ENCODE results near the gene NIPAL4. TPM values are rescaled to one million over a fixed set of nuclear protein-coding genes. Genes with fewer than 3 reads are reported as not detected.

NIPAL4 gene
- total RNA-seq, 1 donor from 2014 or later, result under 0.01 TPM

DNA sequence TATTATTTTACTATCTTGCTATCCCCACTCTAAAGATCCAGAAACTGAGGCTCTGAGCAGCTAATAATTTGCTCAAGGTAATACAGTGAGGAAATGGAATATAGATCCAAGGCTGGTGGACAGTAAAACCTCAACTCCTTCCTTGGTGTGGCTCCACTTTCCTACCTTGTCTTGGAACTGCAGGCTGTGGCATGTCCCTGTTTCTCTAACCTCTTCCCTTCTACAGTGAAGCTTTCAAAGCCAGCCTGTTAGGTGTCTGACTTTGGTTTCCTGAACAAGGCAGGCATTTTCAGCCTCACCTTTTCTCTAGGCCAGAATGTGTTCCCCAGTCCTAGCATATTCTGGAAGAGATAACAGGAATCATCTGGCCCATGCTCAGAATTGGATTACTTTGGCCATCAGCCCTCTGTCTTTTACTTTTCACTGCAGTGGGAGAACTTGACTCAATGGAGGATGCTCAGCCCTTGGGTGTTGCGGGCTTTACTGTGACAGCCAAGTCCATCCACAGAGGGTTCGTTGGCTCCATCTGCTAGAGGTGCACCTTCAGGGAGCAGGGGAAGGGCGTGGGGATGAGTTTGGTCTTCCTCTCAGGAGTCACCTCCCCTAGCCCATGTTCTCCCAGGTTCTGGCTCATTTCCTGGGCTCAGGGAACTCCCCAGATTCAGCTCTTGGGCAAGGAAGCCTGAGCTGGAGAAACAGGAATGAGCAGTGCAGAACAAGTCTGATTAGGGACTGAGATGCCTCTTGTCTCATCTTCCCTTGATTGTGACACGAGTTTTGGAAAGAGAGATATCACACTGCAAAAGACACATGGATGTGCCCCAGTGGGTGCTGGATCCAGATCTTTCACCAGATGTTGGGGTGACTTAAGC, 1.1 kb downstream of the NIPAL4 start:
- Histone ChIP-seq H3K4me1 (ENCODE audit: control insufficient read depth in 3 of 3, insufficient read depth in 3 of 3, low read length in 3 of 3) (peaks cover 8 to 18% (median 10%) of the 10 kb centered on the region in 3 donors), H3K27ac (ENCODE audit: low read depth, low read length) (no peak overlapping the region), H3K36me3 (ENCODE audit: control insufficient read depth in 3 of 3, insufficient read depth in 3 of 3, low read length in 3 of 3) (no peaks in the 10 kb centered on the region)

DNA sequence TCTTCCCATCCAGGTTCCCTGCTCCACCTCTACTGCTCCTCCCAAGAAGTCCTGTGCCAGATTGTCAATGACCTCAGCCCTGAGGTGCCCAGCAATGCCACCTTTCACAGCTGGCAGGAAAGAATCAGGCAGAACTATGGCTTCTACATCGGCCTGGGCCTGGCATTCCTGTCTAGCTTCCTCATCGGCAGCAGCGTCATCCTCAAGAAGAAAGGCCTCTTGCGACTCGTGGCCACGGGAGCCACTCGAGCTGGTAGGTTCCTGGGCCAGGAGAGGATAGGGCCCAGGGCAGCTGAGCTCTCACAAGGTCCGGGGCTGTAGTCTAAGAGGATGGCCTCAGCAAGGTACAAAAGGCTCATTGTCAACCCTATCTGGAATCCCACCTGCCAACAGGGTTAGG, 3.1 kb downstream of the NIPAL4 start:
- H3K27ac ChIP-seq (ENCODE audit: low read depth, low read length), result no peak overlapping the region
- H3K27me3 ChIP-seq (ENCODE audit: control insufficient read depth in 3 of 3, insufficient read depth in 3 of 3, low read length in 3 of 3), result peaks cover 7 to 31% (median 17%) of the 10 kb centered on the region in 3 donors
- H3K36me3 ChIP-seq (ENCODE audit: control insufficient read depth in 3 of 3, insufficient read depth in 3 of 3, low read length in 3 of 3), result no peaks in the 10 kb centered on the region
- H3K4me1 ChIP-seq (ENCODE audit: control insufficient read depth in 3 of 3, insufficient read depth in 3 of 3, low read length in 3 of 3), result peaks cover 8 to 18% (median 10%) of the 10 kb centered on the region in 3 donors
- H3K4me3 ChIP-seq (ENCODE audit: low read length in 3 of 3), result no peak overlapping the region
- H3K9ac ChIP-seq (ENCODE audit: low read depth in 1 of 3, low read length in 3 of 3), result no peak overlapping the region
- H3K9me3 ChIP-seq (ENCODE audit: control insufficient read depth in 3 of 3, low read length in 3 of 3), result no peaks in the 10 kb centered on the region

More for the DNA sequence above, 1.1 kb downstream of the NIPAL4 start:
- H3K9ac ChIP-seq (ENCODE audit: low read depth in 1 of 3, low read length in 3 of 3), result no peak overlapping the region
- no peaks in the 10 kb centered on the region for H3K9me3 ChIP-seq (ENCODE audit: control insufficient read depth in 3 of 3, low read length in 3 of 3)
- peaks cover 7 to 36% (median 17%) of the 10 kb centered on the region in 3 donors for H3K27me3 ChIP-seq (ENCODE audit: control insufficient read depth in 3 of 3, insufficient read depth in 3 of 3, low read length in 3 of 3)
- no peak overlapping the region for H3K4me3 ChIP-seq (ENCODE audit: low read length in 3 of 3)

DNA sequence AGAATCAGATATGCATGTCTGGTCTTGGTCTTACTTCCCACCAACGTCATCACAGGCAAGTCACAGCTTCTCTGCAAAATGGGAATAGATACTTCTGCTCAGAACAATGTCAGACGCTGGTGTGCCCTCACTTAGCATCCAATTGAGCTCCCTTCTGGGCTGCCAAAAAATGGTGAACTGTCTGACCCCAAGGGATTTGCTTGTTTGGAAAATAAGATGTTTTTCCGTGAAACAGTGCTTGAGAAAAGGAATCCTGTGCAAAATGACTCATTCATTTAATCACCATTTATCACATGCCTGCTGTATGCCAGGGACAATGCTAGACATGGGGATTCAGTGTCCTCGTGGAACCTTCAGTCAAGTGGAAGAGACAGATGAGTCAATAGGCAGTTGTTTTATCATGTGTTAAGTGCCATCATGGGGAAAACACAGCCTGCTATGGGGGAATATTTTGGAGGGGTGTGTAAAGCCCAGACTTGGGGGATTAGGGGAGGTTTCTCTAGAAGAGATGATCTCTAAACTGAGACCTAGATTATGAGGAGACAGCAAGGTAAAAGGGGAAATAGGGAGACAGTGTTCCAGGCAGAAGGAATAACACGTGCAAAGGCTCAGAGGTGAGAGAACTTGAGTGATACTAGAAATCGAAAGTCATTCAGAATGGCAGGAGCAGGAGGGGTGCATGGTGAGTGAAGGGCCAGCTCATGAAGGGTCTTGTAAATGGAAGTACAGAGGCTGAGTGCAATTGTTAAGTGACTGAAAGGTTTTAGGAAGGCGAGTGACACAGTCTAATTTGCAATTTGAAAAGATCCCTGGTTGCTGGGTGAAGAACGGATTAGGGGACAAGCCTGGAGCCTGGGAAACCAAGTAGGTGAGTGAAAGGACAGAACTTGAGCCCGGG, 3.9 kb downstream of the NIPAL4 start:
- Histone ChIP-seq H3K4me1 (ENCODE audit: control insufficient read depth in 3 of 3, insufficient read depth in 3 of 3, low read length in 3 of 3) (peaks cover 8 to 18% (median 10%) of the 10 kb centered on the region in 3 donors), H3K27ac (ENCODE audit: low read depth, low read length) (peak overlapping the region; percentile 41), H3K9me3 (ENCODE audit: control insufficient read depth in 3 of 3, low read length in 3 of 3) (no peaks in the 10 kb centered on the region), H3K4me3 (ENCODE audit: low read length in 3 of 3) (no peak overlapping the region), H3K27me3 (ENCODE audit: control insufficient read depth in 3 of 3, insufficient read depth in 3 of 3, low read length in 3 of 3) (peaks cover 7 to 31% (median 17%) of the 10 kb centered on the region in 3 donors), H3K9ac (ENCODE audit: low read depth in 1 of 3, low read length in 3 of 3) (no peak overlapping the region), H3K36me3 (ENCODE audit: control insufficient read depth in 3 of 3, insufficient read depth in 3 of 3, low read length in 3 of 3) (no peaks in the 10 kb centered on the region)

DNA sequence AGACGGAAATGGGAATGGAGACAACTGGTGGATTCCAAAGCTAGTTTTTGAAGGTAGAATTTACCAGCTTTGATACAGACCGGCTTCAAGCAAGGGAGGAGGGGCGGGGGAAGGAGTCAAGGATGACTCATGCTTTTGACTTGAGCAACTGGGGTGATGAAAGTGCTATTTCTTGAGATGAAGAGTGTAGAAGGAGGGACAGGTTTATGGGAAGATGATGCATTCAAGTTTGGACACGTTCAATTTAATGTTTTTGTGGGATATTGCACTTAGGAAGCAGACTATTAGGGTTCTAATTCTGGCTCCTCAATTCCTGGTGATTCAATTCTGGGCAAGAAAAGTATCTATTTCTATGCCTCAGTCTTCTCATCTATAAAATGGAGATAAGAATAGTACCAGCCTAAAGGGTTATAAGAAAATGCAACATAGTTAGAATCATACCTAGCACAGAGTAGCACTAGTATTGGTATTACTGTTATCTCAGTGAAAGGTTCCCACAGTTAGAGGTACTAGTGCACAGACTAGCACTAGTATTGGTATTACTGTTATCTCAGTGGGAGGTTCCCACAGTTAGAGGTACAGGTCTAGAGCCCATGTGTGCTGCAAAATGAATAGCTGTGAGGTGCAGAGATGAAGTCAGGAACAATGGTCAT, 4.6 kb downstream of the NIPAL4 start:
- Histone ChIP-seq H3K9ac (ENCODE audit: low read depth in 1 of 3, low read length in 3 of 3) (no peak overlapping the region), H3K27ac (ENCODE audit: low read depth, low read length) (peak overlapping the region; percentile 41), H3K4me1 (ENCODE audit: control insufficient read depth in 3 of 3, insufficient read depth in 3 of 3, low read length in 3 of 3) (peaks cover 8 to 18% (median 10%) of the 10 kb centered on the region in 3 donors)

DNA sequence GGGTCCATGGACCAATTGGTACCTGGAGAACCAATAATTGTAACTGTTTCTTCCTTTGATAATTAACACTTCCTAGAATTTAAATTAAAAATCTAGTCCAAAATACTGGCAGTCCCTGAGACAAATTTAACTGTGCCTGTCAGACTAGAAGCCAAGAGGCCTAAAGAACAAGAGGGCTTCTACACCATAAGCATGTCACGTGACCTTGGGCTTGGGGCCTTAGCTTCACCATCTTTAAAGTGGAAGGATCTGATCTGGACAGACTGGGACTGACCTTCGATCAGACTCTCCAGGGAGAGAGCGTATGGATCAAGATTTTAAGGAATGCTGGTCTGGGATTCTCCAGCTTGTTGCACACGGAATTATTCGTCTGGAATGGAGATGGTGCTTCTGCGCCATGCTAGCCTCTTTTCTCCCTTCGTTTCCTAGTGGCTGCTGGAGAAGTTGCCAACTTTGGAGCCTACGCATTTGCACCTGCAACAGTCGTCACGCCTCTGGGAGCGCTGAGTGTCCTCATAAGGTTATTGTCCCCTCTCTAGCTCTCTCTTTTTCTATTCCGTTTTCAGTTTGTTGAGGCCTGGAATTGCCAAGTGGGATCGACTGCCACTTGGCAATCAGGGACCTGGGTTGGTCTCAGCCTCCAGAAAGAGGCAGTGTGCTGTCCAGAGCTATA, 8.4 kb downstream of the NIPAL4 start:
- peaks cover 0 to 1% (median 0%) of the 10 kb centered on the region in 3 donors for H3K27me3 ChIP-seq (ENCODE audit: control insufficient read depth in 3 of 3, insufficient read depth in 3 of 3, low read length in 3 of 3)
- H3K27ac ChIP-seq (ENCODE audit: low read depth, low read length), result no peak overlapping the region
- no peak overlapping the region for H3K9ac ChIP-seq (ENCODE audit: low read depth in 1 of 3, low read length in 3 of 3)
- H3K36me3 ChIP-seq (ENCODE audit: control insufficient read depth in 3 of 3, insufficient read depth in 3 of 3, low read length in 3 of 3), result no peaks in the 10 kb centered on the region
- H3K4me3 ChIP-seq (ENCODE audit: low read length in 3 of 3), result no peak overlapping the region
- no peaks in the 10 kb centered on the region for H3K9me3 ChIP-seq (ENCODE audit: control insufficient read depth in 3 of 3, low read length in 3 of 3)
- peaks cover 3 to 12% (median 11%) of the 10 kb centered on the region in 3 donors for H3K4me1 ChIP-seq (ENCODE audit: control insufficient read depth in 3 of 3, insufficient read depth in 3 of 3, low read length in 3 of 3)

More for the DNA sequence above, 4.6 kb downstream of the NIPAL4 start:
- no peaks in the 10 kb centered on the region for H3K36me3 ChIP-seq (ENCODE audit: control insufficient read depth in 3 of 3, insufficient read depth in 3 of 3, low read length in 3 of 3)
- H3K4me3 ChIP-seq (ENCODE audit: low read length in 3 of 3), result no peak overlapping the region
- no peaks in the 10 kb centered on the region for H3K9me3 ChIP-seq (ENCODE audit: control insufficient read depth in 3 of 3, low read length in 3 of 3)
- peaks cover 7 to 29% (median 17%) of the 10 kb centered on the region in 3 donors for H3K27me3 ChIP-seq (ENCODE audit: control insufficient read depth in 3 of 3, insufficient read depth in 3 of 3, low read length in 3 of 3)

- Histone ChIP-seq H3K27me3 (ENCODE audit: control insufficient read depth in 3 of 3, insufficient read depth in 3 of 3, low read length in 3 of 3) (no peaks in the 10 kb centered on the region), H3K27ac (ENCODE audit: low read depth, low read length) (no peak overlapping the region), H3K4me3 (ENCODE audit: low read length in 3 of 3) (no peak overlapping the region), H3K9ac (ENCODE audit: low read depth in 1 of 3, low read length in 3 of 3) (no peak overlapping the region), H3K4me1 (ENCODE audit: control insufficient read depth in 3 of 3, insufficient read depth in 3 of 3, low read length in 3 of 3) (peaks cover 7 to 17% (median 13%) of the 10 kb centered on the region in 3 donors), H3K36me3 (ENCODE audit: control insufficient read depth in 3 of 3, insufficient read depth in 3 of 3, low read length in 3 of 3) (no peaks in the 10 kb centered on the region), H3K9me3 (ENCODE audit: control insufficient read depth in 3 of 3, low read length in 3 of 3) (no peaks in the 10 kb centered on the region)
These were observed 9.1 kb downstream of the NIPAL4 start for GRCh38 chr5:157469073-157469472.

- Histone ChIP-seq H3K27ac (ENCODE audit: low read depth, low read length) (no peak overlapping the region), H3K4me3 (ENCODE audit: low read length in 3 of 3) (no peak overlapping the region), H3K9ac (ENCODE audit: low read depth in 1 of 3, low read length in 3 of 3) (no peak overlapping the region), H3K4me1 (ENCODE audit: control insufficient read depth in 3 of 3, insufficient read depth in 3 of 3, low read length in 3 of 3) (peaks cover 7 to 15% (median 7%) of the 10 kb centered on the region in 3 donors), H3K27me3 (ENCODE audit: control insufficient read depth in 3 of 3, insufficient read depth in 3 of 3, low read length in 3 of 3) (no peaks in the 10 kb centered on the region), H3K9me3 (ENCODE audit: control insufficient read depth in 3 of 3, low read length in 3 of 3) (no peaks in the 10 kb centered on the region), H3K36me3 (ENCODE audit: control insufficient read depth in 3 of 3, insufficient read depth in 3 of 3, low read length in 3 of 3) (no peaks in the 10 kb centered on the region)
These were observed 9.7 kb downstream of the NIPAL4 start for GRCh38 chr5:157469687-157470086.

DNA sequence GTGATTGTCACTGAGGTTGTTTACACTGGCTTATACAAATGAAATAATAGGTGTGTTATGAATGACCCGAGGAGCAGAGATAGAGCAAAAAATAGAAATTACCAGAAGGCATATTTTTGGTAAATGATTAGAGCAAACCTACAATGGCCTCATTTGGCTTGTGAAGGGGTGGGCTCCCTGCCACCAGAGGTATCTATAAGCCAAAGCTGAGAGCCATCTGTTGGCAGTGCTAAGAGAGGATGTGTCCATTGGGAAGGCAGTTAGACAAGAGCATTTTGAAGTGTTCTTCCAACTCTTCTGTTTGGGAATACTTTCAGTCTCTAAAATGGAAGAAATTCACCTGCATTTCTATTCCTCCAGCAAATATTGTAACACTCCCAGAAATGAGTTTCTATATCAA, 10.6 kb downstream of the NIPAL4 start:
- H3K27me3 ChIP-seq (ENCODE audit: control insufficient read depth in 3 of 3, insufficient read depth in 3 of 3, low read length in 3 of 3), result no peaks in the 10 kb centered on the region
- H3K9ac ChIP-seq (ENCODE audit: low read depth in 1 of 3, low read length in 3 of 3), result no peak overlapping the region
- H3K27ac ChIP-seq (ENCODE audit: low read depth, low read length), result no peak overlapping the region
- H3K36me3 ChIP-seq (ENCODE audit: control insufficient read depth in 3 of 3, insufficient read depth in 3 of 3, low read length in 3 of 3), result peaks cover 0 to 2% (median 0%) of the 10 kb centered on the region in 3 donors
- no peak overlapping the region for H3K4me3 ChIP-seq (ENCODE audit: low read length in 3 of 3)
- H3K9me3 ChIP-seq (ENCODE audit: control insufficient read depth in 3 of 3, low read length in 3 of 3), result no peaks in the 10 kb centered on the region
- H3K4me1 ChIP-seq (ENCODE audit: control insufficient read depth in 3 of 3, insufficient read depth in 3 of 3, low read length in 3 of 3), result peaks cover 4 to 14% (median 7%) of the 10 kb centered on the region in 3 donors

GRCh38 chr5:157471709-157472108, 11.7 kb downstream of the NIPAL4 start:
- H3K27ac ChIP-seq (ENCODE audit: low read depth, low read length), result no peak overlapping the region
- no peaks in the 10 kb centered on the region for H3K9me3 ChIP-seq (ENCODE audit: control insufficient read depth in 3 of 3, low read length in 3 of 3)
- H3K4me3 ChIP-seq (ENCODE audit: low read length in 3 of 3), result no peak overlapping the region
- H3K4me1 ChIP-seq (ENCODE audit: control insufficient read depth in 3 of 3, insufficient read depth in 3 of 3, low read length in 3 of 3), result peaks cover 4 to 14% (median 7%) of the 10 kb centered on the region in 3 donors
- H3K27me3 ChIP-seq (ENCODE audit: control insufficient read depth in 3 of 3, insufficient read depth in 3 of 3, low read length in 3 of 3), result no peaks in the 10 kb centered on the region
- H3K36me3 ChIP-seq (ENCODE audit: control insufficient read depth in 3 of 3, insufficient read depth in 3 of 3, low read length in 3 of 3), result peaks cover 0 to 3% (median 0%) of the 10 kb centered on the region in 3 donors
- H3K9ac ChIP-seq (ENCODE audit: low read depth in 1 of 3, low read length in 3 of 3), result no peak overlapping the region

Measured in skeletal muscle tissue (tissue), 4 donors.